ENCODE data around the gene LUZP2.
A peak's percentile ranks its signal among the peaks of the same experiment; 100 is the strongest.

Gene LUZP2

DNA sequence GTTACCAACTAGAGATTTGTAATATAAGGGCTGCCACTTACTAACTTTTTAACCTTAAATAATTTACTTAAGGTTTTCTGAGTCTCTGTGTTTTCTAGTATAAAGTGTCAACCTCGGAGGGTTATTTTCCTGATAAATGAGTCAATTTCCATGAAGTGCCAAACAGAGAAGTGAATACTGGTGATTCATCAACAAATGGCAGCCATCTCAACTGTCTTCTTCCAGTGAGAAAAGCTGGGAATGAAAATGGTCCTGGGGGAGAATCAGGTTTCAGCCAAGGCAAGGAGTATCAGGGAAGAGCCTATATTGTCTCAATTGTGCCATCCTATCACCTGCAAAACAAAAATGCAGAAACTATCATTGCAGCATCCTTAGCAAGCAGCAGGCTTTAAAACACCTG is 129.1 kb downstream of the LUZP2 start:
- no peak for TF ChIP-seq ZFX (IDR thresholded peaks at IDR 0.05; ENCODE audit: borderline replicate concordance)
- TF ChIP-seq, protein P1, sequence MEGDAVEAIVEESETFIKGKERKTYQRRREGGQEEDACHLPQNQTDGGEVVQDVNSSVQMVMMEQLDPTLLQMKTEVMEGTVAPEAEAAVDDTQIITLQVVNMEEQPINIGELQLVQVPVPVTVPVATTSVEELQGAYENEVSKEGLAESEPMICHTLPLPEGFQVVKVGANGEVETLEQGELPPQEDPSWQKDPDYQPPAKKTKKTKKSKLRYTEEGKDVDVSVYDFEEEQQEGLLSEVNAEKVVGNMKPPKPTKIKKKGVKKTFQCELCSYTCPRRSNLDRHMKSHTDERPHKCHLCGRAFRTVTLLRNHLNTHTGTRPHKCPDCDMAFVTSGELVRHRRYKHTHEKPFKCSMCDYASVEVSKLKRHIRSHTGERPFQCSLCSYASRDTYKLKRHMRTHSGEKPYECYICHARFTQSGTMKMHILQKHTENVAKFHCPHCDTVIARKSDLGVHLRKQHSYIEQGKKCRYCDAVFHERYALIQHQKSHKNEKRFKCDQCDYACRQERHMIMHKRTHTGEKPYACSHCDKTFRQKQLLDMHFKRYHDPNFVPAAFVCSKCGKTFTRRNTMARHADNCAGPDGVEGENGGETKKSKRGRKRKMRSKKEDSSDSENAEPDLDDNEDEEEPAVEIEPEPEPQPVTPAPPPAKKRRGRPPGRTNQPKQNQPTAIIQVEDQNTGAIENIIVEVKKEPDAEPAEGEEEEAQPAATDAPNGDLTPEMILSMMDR (IDR thresholded peaks at IDR 0.05): no peak

GRCh38 chr11:24628224-24628776 is 131.4 kb downstream of the LUZP2 start:
- H3K27ac ChIP-seq: no peak overlapping the region
- TF ChIP-seq, protein P1 (IDR thresholded peaks at IDR 0.05): no peak
- no peak for TF ChIP-seq ZFX (IDR thresholded peaks at IDR 0.05; ENCODE audit: borderline replicate concordance)

More for the DNA sequence above, 129.1 kb downstream of the LUZP2 start:
- no peak overlapping the region for H3K27ac ChIP-seq

GRCh38 chr11:24634606-24635160 is 137.8 kb downstream of the LUZP2 start:
- TF ChIP-seq ZFX (IDR thresholded peaks at IDR 0.05; ENCODE audit: borderline replicate concordance): no peak
- TF ChIP-seq, protein P1 (IDR thresholded peaks at IDR 0.05): no peak
- H3K27ac ChIP-seq: peak overlapping the region; percentile 62

DNA sequence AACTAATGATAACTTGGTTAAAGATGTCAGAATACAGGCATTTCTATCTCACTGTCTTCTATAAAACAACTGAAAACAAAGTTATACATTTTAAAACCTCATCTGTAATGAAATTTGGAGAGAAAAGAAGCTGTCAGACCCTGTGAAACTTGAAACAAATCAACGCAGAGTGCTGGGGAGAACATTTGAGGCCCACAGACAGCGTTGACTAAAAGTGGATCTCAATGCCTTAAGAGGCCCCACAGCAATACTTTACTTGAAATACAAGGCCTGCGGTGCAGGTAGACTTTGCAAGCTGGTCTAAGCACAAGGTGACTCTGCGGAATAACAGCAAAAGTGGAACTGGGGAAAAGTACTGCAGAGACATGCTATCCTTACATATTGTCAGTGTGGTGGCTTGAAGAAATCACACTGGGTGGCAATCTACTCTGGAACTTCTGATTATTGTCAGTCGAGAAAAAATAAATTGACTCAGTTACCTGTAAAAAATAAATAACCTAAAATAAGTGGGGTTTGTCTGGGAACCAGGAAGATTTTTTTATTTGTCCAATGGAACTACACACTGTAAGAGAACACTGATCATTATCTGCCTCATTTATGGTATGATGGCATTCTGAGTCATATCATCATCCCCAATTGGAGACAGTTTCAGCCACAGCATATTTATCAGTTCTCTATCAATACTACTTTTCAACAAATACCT is 138.9 kb downstream of the LUZP2 start:
- TF ChIP-seq, protein P1 (IDR thresholded peaks at IDR 0.05): no peak
- TF ChIP-seq ZFX (IDR thresholded peaks at IDR 0.05; ENCODE audit: borderline replicate concordance): no peak

GRCh38 chr11:24636291-24636629 is 139.4 kb downstream of the LUZP2 start:
- H3K27ac ChIP-seq: peak overlapping the region; percentile 62
- no peak for TF ChIP-seq ZFX (IDR thresholded peaks at IDR 0.05; ENCODE audit: borderline replicate concordance)
- TF ChIP-seq, protein P1 (IDR thresholded peaks at IDR 0.05): no peak

More for the DNA sequence above, 138.9 kb downstream of the LUZP2 start:
- peak overlapping the region; percentile 62 for H3K27ac ChIP-seq

GRCh38 chr11:24637520-24637919 is 140.7 kb downstream of the LUZP2 start:
- no peak for TF ChIP-seq ZFX (IDR thresholded peaks at IDR 0.05; ENCODE audit: borderline replicate concordance)
- TF ChIP-seq, protein P1 (IDR thresholded peaks at IDR 0.05): no peak
- H3K27ac ChIP-seq: no peak overlapping the region

DNA sequence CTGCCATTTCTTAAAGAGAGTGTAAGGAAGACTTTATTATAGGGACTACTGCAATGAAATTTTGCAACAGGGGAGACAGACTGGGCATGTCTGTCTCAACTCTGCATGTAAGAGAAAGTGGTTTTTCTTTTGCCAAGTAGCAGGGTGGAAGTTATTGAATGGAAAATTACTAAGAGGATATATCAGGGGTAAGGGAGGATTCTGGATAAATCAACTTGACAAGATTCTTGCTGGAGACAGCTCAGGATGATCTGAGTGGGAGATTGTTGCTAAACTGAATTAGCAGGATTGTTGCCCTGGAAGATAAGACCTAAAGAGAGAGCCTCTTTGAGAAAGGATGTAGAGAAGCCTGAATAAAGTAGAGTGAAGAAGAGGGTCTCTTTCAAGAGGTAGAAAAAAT is 145.8 kb downstream of the LUZP2 start:
- TF ChIP-seq, protein P1 (IDR thresholded peaks at IDR 0.05): no peak
- no peak for TF ChIP-seq ZFX (IDR thresholded peaks at IDR 0.05; ENCODE audit: borderline replicate concordance)
- no peak overlapping the region for H3K27ac ChIP-seq

Measured in 22Rv1 (cell line).